CD4-positive, alpha-beta T cell treated with Interleukin-6 at 100 ng/mL for 8 hours (primary cell): ENCODE measurements around the gene FBXO5.
A peak's percentile ranks its signal among the peaks of the same experiment; 100 is the strongest.
"Not testable (repeated sequence)": the region's sequence is repeated elsewhere in the genome, so short reads cannot be mapped to it uniquely, and the experiment has no call there.

Experiments
- DNase-seq: peaks from one replicate; pipeline ENCODE4 v3.0.0-alpha.2; 2020; ENCODE audit warnings: mixed read lengths, low spot score

The FBXO5 gene

DNA sequence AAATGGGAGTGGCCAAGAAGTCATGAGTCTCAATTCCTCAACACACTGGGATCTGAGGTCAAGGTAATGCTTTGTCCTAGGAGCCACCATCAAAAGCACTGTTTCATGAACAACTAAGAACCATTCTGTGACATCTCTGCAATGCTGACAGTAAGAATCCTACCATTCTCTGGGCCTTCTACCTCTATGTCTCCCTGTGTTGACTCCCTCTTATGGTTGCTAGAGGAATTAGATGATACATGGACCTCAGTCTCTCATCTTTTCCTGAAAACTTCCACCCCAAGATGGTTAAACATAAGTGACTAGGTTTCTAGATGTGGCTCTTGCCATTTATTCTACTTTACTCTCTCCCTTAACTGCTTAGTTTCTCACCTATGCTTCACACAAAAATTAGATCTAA lies 10.6 kb upstream of the FBXO5 start:
- no peak for DNase-seq

DNA sequence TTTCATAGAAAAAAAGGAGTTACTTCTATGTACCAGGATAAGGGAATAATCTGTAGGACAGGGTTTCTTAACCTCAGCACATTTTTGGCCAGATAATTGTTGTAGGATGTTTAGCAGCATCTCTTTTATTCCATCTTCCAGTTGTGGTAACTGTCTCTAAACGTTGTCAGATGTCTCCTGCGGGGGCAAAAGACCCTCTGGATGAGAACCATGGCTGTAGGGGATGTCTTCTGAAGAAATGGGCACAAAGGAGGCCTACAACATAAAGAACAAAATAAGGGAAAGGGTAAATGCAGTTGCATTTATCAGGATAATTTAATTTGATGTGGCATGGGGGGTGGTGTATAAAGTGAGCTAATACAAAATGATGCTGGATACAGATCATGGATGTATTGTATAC lies 4.1 kb upstream of the FBXO5 start:
- DNase-seq = no peak

DNA sequence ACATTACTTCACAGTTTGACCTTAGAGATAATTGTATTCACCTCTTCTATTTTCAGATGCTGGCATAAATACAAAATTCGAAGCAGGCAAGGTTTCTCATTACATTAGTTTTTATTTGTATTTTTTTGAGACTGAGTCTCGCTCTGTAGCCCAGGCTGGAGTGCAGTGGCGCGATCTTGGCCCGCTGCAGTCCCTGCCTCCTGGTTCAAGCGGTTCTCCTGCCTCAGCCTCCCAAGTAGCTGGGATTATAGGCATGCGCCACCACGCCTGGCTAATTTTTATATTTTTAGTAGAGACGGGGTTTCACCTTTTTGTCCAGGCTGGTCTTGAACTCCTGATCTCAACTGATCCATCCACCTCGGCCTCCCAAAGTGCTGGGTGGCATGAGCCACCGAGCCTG lies 2.5 kb upstream of the FBXO5 start:
- DNase-seq = not testable (repeated sequence)

DNA sequence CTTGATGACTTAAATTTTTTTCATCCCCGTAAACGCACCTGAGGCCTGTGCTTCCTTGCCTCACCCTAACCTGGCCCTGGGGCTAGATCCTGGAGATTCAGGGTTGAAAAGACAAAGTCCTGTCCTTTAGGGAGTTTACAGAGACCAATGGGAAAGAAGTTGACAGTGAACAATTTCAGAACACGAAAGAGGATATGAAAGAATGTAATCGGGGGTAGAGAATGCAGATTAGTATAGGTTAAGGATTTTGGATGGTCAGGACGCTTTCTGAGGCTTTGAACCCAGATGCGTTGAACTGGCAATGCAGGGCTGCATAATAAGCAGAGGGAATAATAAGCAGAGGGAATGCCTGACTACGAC lies 1.7 kb upstream of the FBXO5 start:
- no peak for DNase-seq

DNA sequence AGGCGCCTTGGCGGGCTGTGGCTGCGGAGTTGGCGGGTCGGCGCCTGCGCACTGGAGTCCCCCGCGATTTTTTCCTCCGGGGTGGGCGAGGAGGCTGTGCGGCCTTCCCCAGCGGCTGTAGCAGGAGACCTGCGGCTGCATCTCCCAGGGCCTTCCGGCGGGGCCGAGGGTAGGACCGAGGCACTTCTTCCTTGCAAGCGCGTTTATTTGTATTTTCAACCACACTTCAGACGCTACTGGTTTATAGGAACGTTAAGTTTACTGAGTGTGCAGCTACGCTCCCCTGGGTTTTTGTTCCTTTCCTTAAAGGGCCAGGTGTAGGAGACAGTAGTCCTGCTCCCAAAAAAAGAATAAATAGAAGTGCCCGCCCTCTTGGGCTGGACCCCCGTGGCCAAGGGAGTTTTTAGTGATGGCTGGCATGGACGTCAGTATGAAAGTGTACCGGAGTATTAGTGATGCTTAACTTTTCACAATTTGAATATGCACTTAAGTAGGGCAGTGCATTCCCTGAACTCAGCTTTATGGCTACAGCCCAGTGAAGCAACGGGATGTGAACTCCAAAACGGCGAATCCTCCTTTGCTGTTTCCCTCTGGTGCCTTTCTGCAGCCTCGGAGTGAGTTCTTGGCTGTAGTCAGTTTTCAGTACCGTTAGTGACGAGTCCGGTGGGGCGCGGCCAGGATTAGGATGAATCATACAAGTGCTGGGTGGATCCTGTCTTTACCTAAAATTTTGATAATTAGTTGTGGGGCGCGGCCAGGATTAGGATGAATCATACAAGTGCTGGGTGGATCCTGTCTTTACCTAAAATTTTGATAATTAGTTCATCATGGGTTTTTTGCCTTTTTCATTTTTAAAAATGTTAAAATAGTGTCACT lies 1.0 kb upstream of the FBXO5 start:
- DNase-seq = peak; percentile 55

DNA sequence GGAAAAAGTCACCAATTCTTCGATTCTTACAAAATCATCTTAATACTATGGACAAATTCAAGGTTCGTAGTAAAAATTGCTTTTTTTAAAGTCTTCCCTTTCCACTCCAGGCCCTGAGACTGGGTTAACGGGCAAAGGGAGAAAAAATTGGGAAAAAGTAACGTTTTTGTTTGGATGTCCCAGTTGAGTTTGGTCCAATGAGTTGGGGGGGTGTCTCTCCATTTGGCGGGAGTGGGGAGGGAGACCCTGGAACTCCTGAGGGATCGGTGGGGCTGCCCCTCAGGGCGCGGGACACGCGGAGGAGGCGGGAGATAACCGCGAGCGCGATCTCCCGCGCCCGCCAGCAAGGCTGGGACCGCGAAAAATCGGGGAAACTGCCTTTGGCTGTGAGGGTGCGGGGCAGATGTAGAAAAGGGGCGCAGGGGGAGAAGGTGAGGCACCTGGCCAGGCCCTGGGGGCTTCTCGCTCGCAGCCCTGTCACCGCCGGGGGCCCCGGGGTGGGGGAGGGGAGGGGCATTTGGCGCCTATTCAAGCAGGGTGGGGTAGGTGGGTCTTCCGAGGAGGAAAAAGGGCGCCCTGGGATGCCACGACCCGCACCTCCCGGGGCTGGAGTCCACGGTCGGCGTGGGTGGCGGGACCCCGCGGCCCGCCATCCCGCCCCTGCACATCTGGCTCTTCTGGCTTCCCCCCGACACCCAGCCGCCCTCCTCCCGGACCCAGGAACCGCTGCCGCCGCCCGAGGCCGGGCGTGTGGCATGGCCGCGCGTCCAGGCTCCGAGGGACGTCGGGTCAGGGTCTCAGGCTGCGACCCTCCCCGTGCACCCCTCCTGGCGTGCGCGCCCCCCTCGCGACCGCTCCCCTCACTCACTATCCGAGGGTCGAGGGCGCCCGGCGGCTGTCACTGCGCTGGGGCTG lies 595 bp downstream of the FBXO5 start:
- no peak for DNase-seq

DNA sequence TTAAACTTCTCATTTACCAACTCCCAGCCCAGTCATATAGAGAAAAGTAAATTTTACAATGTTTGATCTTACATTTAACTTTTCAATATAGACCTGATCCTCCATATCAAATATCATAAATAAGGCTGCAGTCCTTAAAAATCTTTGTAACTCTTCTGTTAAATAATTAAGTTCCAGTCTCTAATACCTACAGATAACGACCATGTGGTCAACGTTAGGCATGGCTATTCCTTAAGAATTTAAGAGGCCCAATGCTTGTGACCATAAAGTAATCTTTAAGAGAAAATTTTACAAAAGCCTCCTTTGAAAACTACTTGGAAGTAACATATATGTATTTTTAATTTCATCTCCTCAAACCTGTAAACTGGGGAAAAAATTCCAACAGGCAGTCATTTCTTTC lies 1.6 kb downstream of the FBXO5 start:
- DNase-seq = no peak

DNA sequence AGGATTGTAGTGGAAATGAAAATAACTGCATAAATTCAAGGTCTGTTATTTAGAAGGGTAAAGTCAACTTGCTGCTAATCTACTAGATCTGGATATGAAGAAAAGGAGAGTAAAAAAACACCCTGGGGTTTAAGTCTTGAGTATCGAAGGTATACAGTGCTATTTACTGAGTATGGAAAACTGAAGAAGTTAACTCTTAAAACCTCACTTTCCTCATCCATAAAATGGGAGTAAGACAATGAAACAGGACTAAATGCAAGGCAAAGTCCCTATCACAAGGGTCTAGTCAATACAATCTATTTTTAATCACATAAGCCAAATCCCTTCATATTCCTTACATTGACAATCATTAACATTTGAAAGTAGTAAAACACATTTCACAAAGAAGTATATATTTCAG lies 2.2 kb downstream of the FBXO5 start:
- no peak for DNase-seq

DNA sequence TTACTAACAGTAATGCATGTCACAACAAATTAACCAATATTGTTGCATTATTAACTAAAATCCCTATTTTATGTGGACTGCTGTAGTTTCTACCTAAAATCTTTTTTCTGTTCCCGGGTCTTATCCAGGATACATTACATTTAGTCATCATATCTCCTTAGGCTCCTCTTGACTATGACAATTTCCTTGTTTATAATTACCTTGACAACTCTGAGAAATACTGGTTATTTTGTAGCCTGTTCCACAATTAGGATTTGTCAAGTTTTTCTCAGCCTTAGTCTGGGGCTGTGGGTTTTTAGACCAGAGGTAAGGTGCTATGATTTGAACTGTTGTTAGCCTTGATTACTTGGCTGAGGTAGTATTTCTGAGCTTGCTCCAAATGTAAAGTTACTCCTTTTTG lies 3.7 kb downstream of the FBXO5 start:
- DNase-seq = no peak

DNA sequence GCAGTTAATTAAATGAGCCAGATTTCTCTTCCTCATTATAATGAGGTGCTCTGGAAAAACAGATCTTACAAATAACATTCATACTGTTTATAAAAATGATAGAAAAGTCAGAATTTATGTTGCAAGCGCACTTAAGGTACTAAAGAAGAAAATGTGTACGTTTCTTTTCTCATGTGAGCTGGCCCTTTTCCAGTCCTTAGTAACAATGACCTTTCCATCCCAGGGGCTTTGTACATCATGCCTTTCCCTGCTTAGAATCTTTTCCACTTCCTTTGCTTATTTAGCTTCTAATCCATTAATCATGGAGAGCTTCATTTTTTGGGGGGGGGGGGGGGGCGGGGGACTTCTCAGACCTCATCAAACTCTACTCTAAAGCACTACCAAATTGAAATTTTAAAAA lies 4.8 kb downstream of the FBXO5 start:
- no peak for DNase-seq

DNA sequence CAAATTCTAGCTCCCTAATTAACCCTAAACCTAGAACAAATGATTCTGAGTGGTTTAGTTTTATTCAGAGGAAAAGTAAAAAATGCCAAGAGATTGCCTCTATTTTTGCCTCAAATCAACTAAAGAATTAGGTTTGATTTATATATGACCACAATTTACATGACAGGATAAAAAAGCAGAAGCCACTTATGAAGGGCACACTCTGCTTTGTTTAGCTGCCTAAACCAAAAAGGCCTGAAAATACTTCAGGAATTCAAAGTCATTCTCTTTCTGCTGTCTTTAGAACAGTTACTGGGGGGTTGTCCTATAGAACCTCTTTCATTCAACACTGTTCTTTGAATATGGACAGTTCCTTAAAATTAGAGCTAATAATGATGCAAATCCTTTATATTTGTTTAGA lies 5.3 kb downstream of the FBXO5 start:
- no peak for DNase-seq

DNA sequence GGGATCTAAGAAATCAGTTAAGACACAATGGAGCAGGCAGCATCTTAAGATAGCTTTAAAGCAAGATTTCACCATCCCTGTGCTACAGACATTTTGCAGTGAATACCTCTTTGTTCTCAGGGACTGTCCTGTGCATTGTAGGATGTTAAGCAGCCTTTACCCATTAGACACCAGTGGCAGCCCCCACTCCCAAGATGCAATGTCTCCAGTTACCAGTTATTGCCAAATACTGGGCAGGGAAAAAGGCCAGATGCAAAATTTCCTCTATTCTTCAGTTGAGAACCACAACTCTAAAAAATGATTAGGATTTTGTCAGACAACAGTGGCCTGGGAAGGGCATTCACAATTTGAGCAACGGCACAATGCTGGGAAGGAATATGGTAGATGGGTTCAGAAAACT lies 6.1 kb downstream of the FBXO5 start:
- DNase-seq = no peak

DNA sequence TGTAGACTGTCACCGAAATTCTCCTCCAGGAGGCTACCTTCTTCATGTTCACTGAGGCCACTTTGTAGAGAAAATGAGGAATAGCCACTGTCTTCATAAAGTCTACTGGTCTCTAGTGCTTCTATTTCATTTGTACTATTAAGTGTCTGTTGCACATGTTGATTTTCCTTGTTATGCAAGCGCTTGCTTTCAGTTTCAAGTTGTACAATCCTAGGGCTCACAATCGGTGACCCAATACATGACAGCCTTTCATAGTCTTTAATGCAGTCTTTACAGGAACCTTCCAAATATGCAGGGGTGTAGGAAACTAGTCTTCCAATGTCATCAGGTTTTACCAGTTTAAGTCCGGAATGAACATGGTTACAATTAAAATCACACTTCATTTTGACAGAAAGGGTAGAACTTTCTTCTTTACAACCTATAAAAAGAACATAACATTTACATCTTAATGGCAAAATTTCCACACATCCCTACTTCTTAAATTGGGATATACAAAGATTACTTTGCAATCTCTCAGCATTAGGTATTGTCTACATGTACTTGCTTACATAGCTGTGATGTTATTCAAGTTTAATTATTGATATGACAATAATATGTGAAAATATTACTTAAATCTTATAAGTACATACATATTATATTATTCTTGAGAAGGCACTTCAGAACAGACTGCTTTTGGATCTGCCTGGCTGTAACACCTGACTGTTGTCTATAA lies 7.5 kb downstream of the FBXO5 start:
- DNase-seq = no peak

DNA sequence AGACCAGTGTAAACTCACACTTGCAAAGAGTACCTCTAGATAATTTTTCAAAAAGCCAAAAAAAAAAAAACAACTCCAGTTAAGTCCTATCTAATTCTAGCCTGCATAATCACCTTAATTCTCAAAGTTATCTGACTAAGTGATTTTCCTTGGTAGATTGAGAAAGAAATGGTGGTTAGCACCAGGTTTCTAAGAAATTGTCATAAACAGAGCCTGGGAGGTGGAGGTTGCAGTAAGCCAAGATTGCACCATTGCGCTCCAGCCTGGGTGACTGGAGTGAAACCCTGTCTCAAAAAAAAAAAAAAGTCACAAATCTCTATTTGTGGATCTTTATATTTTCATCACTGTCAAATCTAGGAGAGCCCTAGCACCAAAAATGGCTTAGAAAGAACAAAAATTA lies 8.9 kb downstream of the FBXO5 start:
- no peak for DNase-seq

DNA sequence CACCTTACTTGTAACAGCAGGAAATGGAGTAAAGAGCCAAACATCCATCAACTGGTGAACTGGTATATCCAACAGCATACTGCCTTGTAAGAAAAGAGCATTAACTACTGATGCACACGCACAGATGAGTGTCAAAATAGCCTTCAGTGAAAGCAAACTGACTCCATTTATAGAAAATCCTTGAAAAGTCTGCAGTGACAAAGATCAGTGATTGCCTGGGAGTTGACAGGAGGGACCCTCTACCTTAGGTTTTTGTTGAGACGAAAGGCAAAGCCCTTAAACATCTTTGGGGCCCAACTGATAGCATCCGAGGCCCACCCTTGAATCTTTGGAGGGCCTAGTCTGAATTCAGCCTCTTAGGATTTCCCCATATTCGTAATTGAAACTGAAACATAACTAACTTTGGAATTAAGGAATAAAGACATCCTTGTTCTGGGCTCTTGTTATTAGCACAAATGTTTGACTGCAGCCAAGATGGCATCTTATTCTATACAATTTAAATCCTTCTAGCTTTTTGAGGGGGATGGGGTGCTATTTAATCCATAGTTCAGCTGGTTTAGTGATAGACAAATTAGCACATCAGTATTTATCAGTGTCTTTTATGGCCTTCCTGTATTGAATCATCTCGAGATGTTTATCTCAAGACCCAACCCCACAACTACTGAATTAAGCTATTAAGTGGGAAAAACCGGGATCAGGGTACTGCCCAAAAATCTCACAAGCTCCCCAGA lies 13.0 kb downstream of the FBXO5 start:
- no peak for DNase-seq

DNA sequence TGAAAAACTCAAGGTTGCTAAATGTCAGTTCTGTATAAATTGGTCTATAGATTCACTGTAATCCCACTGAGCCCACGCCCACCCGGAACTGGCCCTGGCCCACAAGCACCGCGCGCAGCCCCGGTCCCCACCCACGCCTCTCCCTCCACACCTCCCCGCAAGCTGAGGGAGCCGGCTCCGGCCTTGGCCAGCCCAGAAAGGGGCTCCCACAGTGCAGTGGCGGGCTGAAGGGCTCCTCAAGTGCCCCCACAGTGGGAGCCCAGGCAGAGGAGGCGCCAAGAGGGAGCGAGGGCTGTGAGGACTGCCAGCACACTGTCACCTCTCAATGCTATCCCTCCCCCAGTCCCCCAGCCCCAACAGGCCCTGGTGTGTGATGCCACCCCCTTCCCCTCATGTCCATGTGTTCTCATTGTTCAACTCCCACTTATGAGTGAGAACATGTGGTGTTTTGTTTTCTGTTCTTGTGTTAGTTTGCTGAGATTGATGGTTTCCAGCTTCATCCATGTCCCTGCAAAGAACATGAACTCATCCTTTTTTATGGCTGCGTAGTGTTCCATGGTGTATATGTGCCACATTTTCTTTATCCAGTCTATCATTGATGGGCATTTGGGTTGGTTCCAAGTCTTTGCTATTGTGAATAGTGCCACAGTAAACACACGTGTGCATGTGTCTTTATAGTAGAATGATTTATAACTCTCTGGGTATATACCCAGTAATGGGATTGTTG lies 16.5 kb downstream of the FBXO5 start:
- DNase-seq = not testable (repeated sequence)

DNA sequence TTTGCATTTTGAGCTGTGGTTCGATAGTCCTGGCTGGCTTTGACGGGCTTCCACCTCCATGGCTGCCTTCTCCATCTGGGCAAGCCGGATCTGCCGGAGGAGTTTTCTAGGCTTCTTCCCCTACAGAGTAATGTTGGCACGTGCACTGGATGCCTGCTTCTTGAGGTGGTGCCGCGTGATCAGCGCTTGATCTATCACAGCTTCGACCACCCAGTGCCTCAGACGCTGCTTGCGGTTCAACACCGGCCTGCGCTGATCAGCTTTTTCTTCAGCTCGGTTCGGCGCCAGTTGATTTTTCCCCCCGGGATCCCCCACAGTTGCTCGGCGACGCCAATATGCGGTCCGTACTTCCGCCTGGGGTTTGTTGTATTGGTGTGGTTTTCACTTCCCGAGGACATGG lies 23.5 kb downstream of the FBXO5 start:
- DNase-seq = no peak

DNA sequence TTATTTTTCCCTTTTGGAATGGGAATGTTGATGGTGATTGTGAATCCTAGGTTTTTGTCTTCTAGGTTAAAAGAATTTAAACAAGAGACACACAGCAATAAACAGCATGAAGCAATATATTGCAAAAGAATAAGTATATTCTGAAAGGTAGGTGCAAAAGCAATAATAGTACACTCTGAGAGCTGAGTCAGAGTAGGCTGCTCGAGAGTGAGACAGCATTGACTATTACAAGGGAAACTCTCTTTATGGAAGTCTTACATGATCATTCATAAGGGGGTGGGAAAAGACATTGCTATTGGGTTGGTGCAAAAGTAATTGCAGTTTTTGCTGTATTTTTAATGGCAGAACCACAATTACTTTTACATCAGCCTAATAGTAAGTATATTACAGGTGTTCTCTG lies 25.0 kb downstream of the FBXO5 start:
- DNase-seq = no peak

DNA sequence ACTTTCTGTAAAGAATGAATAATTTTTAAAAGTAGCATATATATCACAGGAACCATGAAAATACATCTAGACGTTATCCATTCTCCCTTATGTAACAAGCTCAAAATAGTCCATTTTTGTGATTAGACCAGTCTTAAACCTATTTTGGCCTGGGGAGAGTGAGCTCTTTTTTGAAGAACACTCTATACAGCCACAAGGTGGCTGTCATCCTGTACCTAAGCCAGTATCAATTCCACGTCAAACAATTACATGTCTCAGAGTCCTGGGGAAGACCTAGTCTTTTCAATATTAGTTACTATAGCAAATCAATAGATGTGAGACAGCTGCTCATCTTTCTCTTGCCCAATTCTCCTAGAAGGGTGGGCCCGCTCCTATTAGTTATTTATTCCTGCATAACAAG lies 28.4 kb downstream of the FBXO5 start:
- no peak for DNase-seq

DNA sequence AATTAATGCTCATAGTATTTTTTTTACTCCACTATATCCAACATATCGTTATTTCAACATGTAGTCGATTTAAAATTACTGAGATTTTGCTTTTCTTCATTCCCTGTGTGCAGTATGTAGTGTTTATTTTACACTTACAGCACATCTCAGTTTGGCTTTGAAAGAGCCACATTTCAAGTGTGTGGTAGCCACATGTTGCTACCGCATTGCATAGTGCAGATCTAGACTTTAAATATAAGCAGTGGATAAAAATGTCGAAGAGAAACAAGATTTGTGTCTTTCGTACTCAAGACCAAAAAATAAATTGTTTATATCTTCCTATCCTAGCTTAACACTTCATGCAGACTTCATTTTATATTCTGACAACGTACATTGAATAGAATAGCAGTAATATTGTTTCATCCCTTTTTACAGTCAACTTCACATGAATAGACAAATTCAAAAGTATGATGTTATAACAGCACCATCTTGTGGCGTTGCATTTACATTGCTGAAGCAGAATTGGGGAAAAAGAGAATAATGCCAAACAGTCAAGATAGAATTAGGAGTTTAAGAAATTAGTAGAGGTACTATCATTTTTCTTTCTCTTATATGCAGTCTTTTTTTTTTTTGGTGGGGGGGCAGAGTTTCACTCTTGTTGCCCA lies 29.9 kb downstream of the FBXO5 start:
- DNase-seq = no peak

DNA sequence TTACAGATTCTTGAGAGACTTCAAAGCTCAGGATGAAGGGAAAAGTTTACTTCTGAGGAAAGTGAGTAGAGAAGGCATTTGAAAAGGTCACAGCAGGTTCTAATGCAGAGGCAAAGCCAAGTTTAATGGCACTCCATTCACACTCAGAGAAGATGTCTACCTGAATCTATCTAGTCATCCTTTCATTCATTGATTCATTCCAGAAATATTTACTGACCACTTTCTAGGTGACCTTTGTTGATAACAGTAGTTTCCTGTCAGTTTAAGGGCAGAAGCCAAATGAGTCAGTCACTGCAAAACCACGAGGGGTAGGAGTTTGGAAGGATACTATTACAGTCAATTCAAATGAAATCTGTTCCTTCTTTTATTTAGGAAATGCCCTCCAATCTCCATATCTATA lies 30.8 kb downstream of the FBXO5 start:
- no peak for DNase-seq
